HG03342 (cell line): ENCODE measurements around the gene HYCC1.

Experiments
- ATAC-seq: cut with Tn5 transposase; IDR thresholded peaks from one replicate; pipeline ENCODE4 v1.9.1; 2021; ENCODE audit warnings: mild to moderate bottlenecking, moderate library complexity; ENCODE audit not compliant: unreplicated experiment

Gene HYCC1

GRCh38 chr7:23017309-23017708, 3.4 kb upstream of the HYCC1 start:
- ATAC-seq: no peak

- no peak for ATAC-seq
These were observed 2.7 kb upstream of the HYCC1 start for GRCh38 chr7:23016345-23017253.

GRCh38 chr7:23014681-23015080, 751 bp upstream of the HYCC1 start:
- no peak for ATAC-seq

- ATAC-seq: peak; percentile 5
These were observed 819 bp downstream of the HYCC1 start for GRCh38 chr7:23012908-23013714.

- ATAC-seq: no peak
These were observed 1.7 kb downstream of the HYCC1 start for GRCh38 chr7:23012186-23012585.

- no peak for ATAC-seq
These were observed 2.6 kb downstream of the HYCC1 start for GRCh38 chr7:23011222-23011924.

- no peak for ATAC-seq
These were observed 4.6 kb downstream of the HYCC1 start for GRCh38 chr7:23009303-23009702.

- no peak for ATAC-seq
These were observed 9.7 kb downstream of the HYCC1 start for GRCh38 chr7:23004247-23004520.

- no peak for ATAC-seq
These were observed 10.3 kb downstream of the HYCC1 start for GRCh38 chr7:23003505-23004246.

- ATAC-seq: no peak
These were observed 11.2 kb downstream of the HYCC1 start for GRCh38 chr7:23002698-23003097.

GRCh38 chr7:23001610-23002009, 12.3 kb downstream of the HYCC1 start:
- ATAC-seq: no peak

GRCh38 chr7:23000597-23001360, 13.2 kb downstream of the HYCC1 start:
- no peak for ATAC-seq

- no peak for ATAC-seq
These were observed 15.4 kb downstream of the HYCC1 start for GRCh38 chr7:22998519-22998896.

- ATAC-seq: no peak
These were observed 15.9 kb downstream of the HYCC1 start for GRCh38 chr7:22997871-22998518.

- no peak for ATAC-seq
These were observed 17.5 kb downstream of the HYCC1 start for GRCh38 chr7:22996470-22996869.

GRCh38 chr7:22995011-22995410, 18.9 kb downstream of the HYCC1 start:
- no peak for ATAC-seq

GRCh38 chr7:22992874-22993840, 20.8 kb downstream of the HYCC1 start:
- peak; percentile 70 for ATAC-seq

- ATAC-seq: no peak
These were observed 23.4 kb downstream of the HYCC1 start for GRCh38 chr7:22990588-22990949.
